Ovary (tissue), 3 donors: ENCODE measurements around the gene EIF4G3.

Experiments
- EP300 ChIP-seq: sonication (generic); formaldehyde crosslinking; IDR thresholded peaks from one replicate; pipeline ENCODE4 v1.6.1; 2017; ENCODE audit warnings: antibody characterized with exemption
- TF ChIP-seq, protein P1 (sequence below), 3 donors: fragments of 450-650 bp in 2 of 3; fragments of 200-600 bp in 1 of 3; IDR thresholded peaks; one replicate each; pipeline versions ENCODE4 v1.5.1 to v1.8.0; 2016 to 2022; ENCODE audit warnings: antibody characterized with exemption in 3 of 3, mild to moderate bottlenecking in 1 of 3
- donor health status: DM: no; HTN: no; CAD: no.

DNA sequence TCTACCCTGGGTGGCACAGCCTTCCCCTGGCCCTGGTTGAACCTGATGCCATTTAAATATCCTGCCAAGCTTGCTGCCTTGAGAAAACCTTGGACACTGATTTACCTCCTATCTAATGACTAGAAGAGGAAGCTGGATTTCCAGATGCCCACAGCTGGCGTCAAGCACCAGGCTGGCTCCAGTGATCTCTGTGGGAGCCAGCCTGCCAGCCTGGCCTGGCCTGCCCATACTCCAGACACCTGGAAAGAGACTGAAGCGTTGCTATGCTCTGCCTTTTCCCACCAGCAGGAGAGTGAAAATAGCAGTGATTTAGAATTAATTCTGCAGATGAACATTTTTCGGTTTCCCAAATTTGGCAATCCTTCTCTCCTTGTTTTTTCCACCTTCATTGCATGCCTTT is 11.5 kb upstream of the EIF4G3 start:
- no peak for TF ChIP-seq EP300
- TF ChIP-seq, protein P1, sequence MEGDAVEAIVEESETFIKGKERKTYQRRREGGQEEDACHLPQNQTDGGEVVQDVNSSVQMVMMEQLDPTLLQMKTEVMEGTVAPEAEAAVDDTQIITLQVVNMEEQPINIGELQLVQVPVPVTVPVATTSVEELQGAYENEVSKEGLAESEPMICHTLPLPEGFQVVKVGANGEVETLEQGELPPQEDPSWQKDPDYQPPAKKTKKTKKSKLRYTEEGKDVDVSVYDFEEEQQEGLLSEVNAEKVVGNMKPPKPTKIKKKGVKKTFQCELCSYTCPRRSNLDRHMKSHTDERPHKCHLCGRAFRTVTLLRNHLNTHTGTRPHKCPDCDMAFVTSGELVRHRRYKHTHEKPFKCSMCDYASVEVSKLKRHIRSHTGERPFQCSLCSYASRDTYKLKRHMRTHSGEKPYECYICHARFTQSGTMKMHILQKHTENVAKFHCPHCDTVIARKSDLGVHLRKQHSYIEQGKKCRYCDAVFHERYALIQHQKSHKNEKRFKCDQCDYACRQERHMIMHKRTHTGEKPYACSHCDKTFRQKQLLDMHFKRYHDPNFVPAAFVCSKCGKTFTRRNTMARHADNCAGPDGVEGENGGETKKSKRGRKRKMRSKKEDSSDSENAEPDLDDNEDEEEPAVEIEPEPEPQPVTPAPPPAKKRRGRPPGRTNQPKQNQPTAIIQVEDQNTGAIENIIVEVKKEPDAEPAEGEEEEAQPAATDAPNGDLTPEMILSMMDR (IDR thresholded peaks at IDR 0.05), result no peak
